ENCODE measurements around the gene TRAF2. TPM values are rescaled to one million over a fixed set of nuclear protein-coding genes. Genes with fewer than 3 reads are reported as not detected.

Gene TRAF2
- total RNA-seq, 4 donors from 2014 or later, result 9.7 to 18.3 (median 15.4) TPM

GRCh38 chr9:136851941-136852663 lies 34.2 kb upstream of the TRAF2 start, which contains the start of gene MAMDC4:
MAMDC4 (plus strand) TSS chr9:136852346; CDS start chr9:136852417, 71 bp downstream.
- TF ChIP-seq, protein P1, sequence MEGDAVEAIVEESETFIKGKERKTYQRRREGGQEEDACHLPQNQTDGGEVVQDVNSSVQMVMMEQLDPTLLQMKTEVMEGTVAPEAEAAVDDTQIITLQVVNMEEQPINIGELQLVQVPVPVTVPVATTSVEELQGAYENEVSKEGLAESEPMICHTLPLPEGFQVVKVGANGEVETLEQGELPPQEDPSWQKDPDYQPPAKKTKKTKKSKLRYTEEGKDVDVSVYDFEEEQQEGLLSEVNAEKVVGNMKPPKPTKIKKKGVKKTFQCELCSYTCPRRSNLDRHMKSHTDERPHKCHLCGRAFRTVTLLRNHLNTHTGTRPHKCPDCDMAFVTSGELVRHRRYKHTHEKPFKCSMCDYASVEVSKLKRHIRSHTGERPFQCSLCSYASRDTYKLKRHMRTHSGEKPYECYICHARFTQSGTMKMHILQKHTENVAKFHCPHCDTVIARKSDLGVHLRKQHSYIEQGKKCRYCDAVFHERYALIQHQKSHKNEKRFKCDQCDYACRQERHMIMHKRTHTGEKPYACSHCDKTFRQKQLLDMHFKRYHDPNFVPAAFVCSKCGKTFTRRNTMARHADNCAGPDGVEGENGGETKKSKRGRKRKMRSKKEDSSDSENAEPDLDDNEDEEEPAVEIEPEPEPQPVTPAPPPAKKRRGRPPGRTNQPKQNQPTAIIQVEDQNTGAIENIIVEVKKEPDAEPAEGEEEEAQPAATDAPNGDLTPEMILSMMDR (IDR thresholded peaks at IDR 0.05), result no peak
- no peak for TF ChIP-seq POLR2A (IDR thresholded peaks at IDR 0.05)
- intact Hi-C loops (cut with DNase I), result no loop called here
- no peaks in the 10 kb centered on the region for H3K9me3 ChIP-seq
- no peak within 1 kb of the TSS for H3K27ac ChIP-seq
- H3K36me3 ChIP-seq, result peaks cover 7 to 10% of the 10 kb centered on the region in 2 donors
- peaks cover 14 to 17% of the 10 kb centered on the region in 2 donors for H3K4me1 ChIP-seq
- DNase-seq, result no peak
- no peak within 1 kb of the TSS for H3K4me3 ChIP-seq (replicated peaks in 1 of 3)
- WGBS, 2 donors, result 90 to 93% methylated on average over 3 to 5 of the region's 23 CpGs
- H3K27me3 ChIP-seq, result no peaks in the 10 kb centered on the region

GRCh38 chr9:136852664-136853595 lies 33.4 kb upstream of the TRAF2 start:
- H3K27ac ChIP-seq, result no peak overlapping the region
- no peak overlapping the region for H3K4me3 ChIP-seq (replicated peaks in 1 of 3)
- H3K9me3 ChIP-seq, result no peaks in the 10 kb centered on the region
- TF ChIP-seq, protein P1 (IDR thresholded peaks at IDR 0.05), result no peak
- TF ChIP-seq POLR2A (IDR thresholded peaks at IDR 0.05), result no peak
- peaks cover 7 to 10% of the 10 kb centered on the region in 2 donors for H3K36me3 ChIP-seq
- H3K27me3 ChIP-seq, result no peaks in the 10 kb centered on the region
- WGBS, 2 donors, result 85 to 91% methylated on average over 13 to 17 of the region's 29 CpGs
- H3K4me1 ChIP-seq, result peaks cover 9 to 12% of the 10 kb centered on the region in 2 donors
- DNase-seq, result no peak
- intact Hi-C loops (cut with DNase I), result no loop called here

DNA sequence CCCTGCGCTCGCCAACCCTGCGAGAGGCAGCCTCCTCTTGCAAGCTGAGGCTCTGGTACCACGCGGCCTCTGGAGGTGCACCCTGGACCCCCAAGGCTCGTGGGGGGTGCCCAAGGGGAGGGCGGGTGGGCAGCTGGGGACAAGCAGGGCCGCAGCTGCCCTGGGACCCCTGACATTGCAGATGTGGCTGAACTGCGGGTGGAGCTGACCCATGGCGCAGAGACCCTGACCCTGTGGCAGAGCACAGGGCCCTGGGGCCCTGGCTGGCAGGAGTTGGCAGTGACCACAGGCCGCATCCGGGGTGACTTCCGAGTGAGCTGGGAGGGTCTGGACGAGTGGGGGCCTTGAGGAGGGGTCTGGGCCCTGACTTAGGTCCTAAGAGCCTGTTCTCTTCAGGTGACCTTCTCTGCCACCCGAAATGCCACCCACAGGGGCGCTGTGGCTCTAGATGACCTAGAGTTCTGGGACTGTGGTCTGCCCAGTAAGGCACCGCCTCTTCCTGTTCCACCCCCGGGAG lies 32.7 kb upstream of the TRAF2 start:
- H3K27me3 ChIP-seq, result no peaks in the 10 kb centered on the region
- H3K27ac ChIP-seq, result no peak overlapping the region
- WGBS, 2 donors, result 89 to 91% methylated on average over 15 to 18 of the region's 18 CpGs
- H3K4me1 ChIP-seq, result peaks cover 9 to 18% of the 10 kb centered on the region in 2 donors
- H3K36me3 ChIP-seq, result peaks cover 7 to 10% of the 10 kb centered on the region in 2 donors
- no peak for DNase-seq
- no peaks in the 10 kb centered on the region for H3K9me3 ChIP-seq
- intact Hi-C loops (cut with DNase I), result no loop called here
- no peak for TF ChIP-seq POLR2A (IDR thresholded peaks at IDR 0.05)
- TF ChIP-seq, protein P1 (IDR thresholded peaks at IDR 0.05), result no peak
- H3K4me3 ChIP-seq (replicated peaks in 1 of 3), result no peak overlapping the region

GRCh38 chr9:136854113-136854841 lies 32.0 kb upstream of the TRAF2 start:
- Histone ChIP-seq H3K9me3 (no peaks in the 10 kb centered on the region), H3K27me3 (no peaks in the 10 kb centered on the region), H3K36me3 (peaks cover 7 to 10% of the 10 kb centered on the region in 2 donors), H3K4me3 (replicated peaks in 1 of 3) (no peak overlapping the region), H3K4me1 (peaks cover 15 to 24% of the 10 kb centered on the region in 2 donors), H3K27ac (no peak overlapping the region)
- intact Hi-C loops (cut with DNase I), result no loop called here
- 80 to 90% methylated on average over 8 to 18 of the region's 30 CpGs for WGBS, 2 donors
- DNase-seq, result no peak
- TF ChIP-seq POLR2A (IDR thresholded peaks at IDR 0.05), result no peak
- TF ChIP-seq, protein P1 (IDR thresholded peaks at IDR 0.05), result no peak
